NOMO-1 (cell line): Measurements from ENCODE around the gene EXOSC7.
"Not testable (repeated sequence)": the region's sequence is repeated elsewhere in the genome, so short reads cannot be mapped to it uniquely, and the experiment has no call there.

Experiments used
- DNase-seq, 2 experiments: peaks; one replicate each; lab custom pipeline; 2025; ENCODE audit not compliant: unreplicated experiment in 2 of 2; lab: John Stamatoyannopoulos, UW

EXOSC7 gene

GRCh38 chr3:44961888-44962287, 14.2 kb upstream of the EXOSC7 start:
- DNase-seq: no peak

- DNase-seq: no peak
These were observed 13.2 kb upstream of the EXOSC7 start for GRCh38 chr3:44962621-44963393.

GRCh38 chr3:44963571-44964325, 12.3 kb upstream of the EXOSC7 start:
- no peak for DNase-seq

GRCh38 chr3:44965165-44965564, 10.9 kb upstream of the EXOSC7 start:
- DNase-seq: no peak

GRCh38 chr3:44966795-44967278, 9.2 kb upstream of the EXOSC7 start:
- peak; percentile 83 to 92 for DNase-seq

- DNase-seq: no peak
These were observed 7.6 kb upstream of the EXOSC7 start for GRCh38 chr3:44968447-44968858.

- DNase-seq: peak; percentile 71 to 86
These were observed 6.8 kb upstream of the EXOSC7 start for GRCh38 chr3:44969154-44969827.

GRCh38 chr3:44969828-44970179, 6.2 kb upstream of the EXOSC7 start:
- DNase-seq: no peak

- DNase-seq: no peak
These were observed 5.0 kb upstream of the EXOSC7 start for GRCh38 chr3:44970926-44971490.

- DNase-seq: no peak
These were observed 1.6 kb upstream of the EXOSC7 start for GRCh38 chr3:44974416-44974815.

- DNase-seq: no peak
These were observed 5.2 kb downstream of the EXOSC7 start for GRCh38 chr3:44981220-44981619.

GRCh38 chr3:44981751-44982150, 5.7 kb downstream of the EXOSC7 start:
- DNase-seq: no peak

- DNase-seq: peak in 1 of 2 experiments; percentile 16
These were observed 6.8 kb downstream of the EXOSC7 start for GRCh38 chr3:44982817-44983216.

GRCh38 chr3:44983484-44983941, 7.5 kb downstream of the EXOSC7 start:
- no peak for DNase-seq

GRCh38 chr3:44984335-44984734, 8.3 kb downstream of the EXOSC7 start:
- peak; percentile 8 to 44 for DNase-seq

- DNase-seq: not testable (repeated sequence)
These were observed 10.3 kb downstream of the EXOSC7 start for GRCh38 chr3:44986330-44986729.

GRCh38 chr3:44987332-44987731, 11.3 kb downstream of the EXOSC7 start:
- no peak for DNase-seq

GRCh38 chr3:44988073-44988472, 12.0 kb downstream of the EXOSC7 start:
- DNase-seq: peak in 1 of 2 experiments; percentile 43

GRCh38 chr3:44989141-44989540, 13.1 kb downstream of the EXOSC7 start:
- DNase-seq: no peak

- no peak for DNase-seq
These were observed 13.8 kb downstream of the EXOSC7 start for GRCh38 chr3:44989636-44990373.
